Uterus (tissue), 4 donors: ENCODE results near the gene TEN1. TPM values are rescaled to one million over a fixed set of nuclear protein-coding genes. Genes with fewer than 3 reads are reported as not detected.

ENCODE experiments used
- DNase-seq, 2 donors: peaks; one replicate each; pipeline ENCODE4 v3.0.0-alpha.2; 2019 to 2020
- H3K27ac ChIP-seq, 2 donors: fragments of 200-600 bp; sonication (generic); 1 replicate in 1 of 2; 2 replicates in 1 of 2; pipeline ENCODE4 v1.5.1; 2016 to 2018
- H3K27me3 ChIP-seq, 2 donors: fragments of 200-600 bp; sonication (generic); one replicate each; pipeline ENCODE4 v1.5.1; 2018 to 2019; ENCODE audit warnings: control low read depth in 1 of 2
- H3K36me3 ChIP-seq, 2 donors: fragments of 200-600 bp; sonication (generic); one replicate each; pipeline ENCODE4 v1.5.1; 2019; ENCODE audit warnings: control low read depth in 1 of 2
- H3K4me1 ChIP-seq, 2 donors: fragments of 200-600 bp; sonication (generic); one replicate each; pipeline ENCODE4 v1.5.1; 2018 to 2019; ENCODE audit warnings: control low read depth in 1 of 2
- H3K4me3 ChIP-seq, 2 donors: fragments of 200-600 bp; sonication (generic); 1 replicate in 1 of 2; 2 replicates in 1 of 2; pipeline ENCODE4 v1.5.1; 2018 to 2019; ENCODE audit warnings: mild to moderate bottlenecking in 1 of 2
- H3K9me3 ChIP-seq, 2 donors: fragments of 200-600 bp; sonication (generic); one replicate each; pipeline ENCODE4 v1.5.1; 2019; ENCODE audit warnings: control low read depth in 1 of 2
- CTCF ChIP-seq, 4 experiments: fragments of 200-600 bp in 2 of 4; fragments of 450-650 bp in 2 of 4; sonication (generic) in 2 of 4; IDR thresholded peaks; one replicate each; pipeline ENCODE4 v1.5.1; 2016 to 2019; ENCODE audit warnings: antibody characterized with exemption in 4 of 4, mild to moderate bottlenecking in 2 of 4, moderate library complexity in 1 of 4
- POLR2A ChIP-seq, 2 donors: fragments of 450-650 bp; IDR thresholded peaks; one replicate each; pipeline ENCODE4 v1.6.1; 2016; ENCODE audit warnings: antibody characterized with exemption in 2 of 2, mild to moderate bottlenecking in 1 of 2, moderate library complexity in 1 of 2
- intact Hi-C: fragments of 100-400 bp; cut with DNase I; formaldehyde crosslinking; loops from one replicate; pipeline ENCODE4 v1.15.1; 2023; ENCODE audit warnings: low total_unique reads
- total RNA-seq, 4 donors: library from RNA; depleted of rRNA in 3 of 4; stranded (reverse); fragments of >200 nt in 3 of 4; gene quantifications; one replicate each; pipeline versions ENCODE4 v1.1.0 to v1.2.4, GENCODE V29; 2014 to 2023
- donor health status: DM: yes; HTN: yes; CAD: no.

The TEN1 gene
- total RNA-seq, 4 donors from 2014 or later, result 3.1 to 17.2 (median 15.0) TPM

DNA sequence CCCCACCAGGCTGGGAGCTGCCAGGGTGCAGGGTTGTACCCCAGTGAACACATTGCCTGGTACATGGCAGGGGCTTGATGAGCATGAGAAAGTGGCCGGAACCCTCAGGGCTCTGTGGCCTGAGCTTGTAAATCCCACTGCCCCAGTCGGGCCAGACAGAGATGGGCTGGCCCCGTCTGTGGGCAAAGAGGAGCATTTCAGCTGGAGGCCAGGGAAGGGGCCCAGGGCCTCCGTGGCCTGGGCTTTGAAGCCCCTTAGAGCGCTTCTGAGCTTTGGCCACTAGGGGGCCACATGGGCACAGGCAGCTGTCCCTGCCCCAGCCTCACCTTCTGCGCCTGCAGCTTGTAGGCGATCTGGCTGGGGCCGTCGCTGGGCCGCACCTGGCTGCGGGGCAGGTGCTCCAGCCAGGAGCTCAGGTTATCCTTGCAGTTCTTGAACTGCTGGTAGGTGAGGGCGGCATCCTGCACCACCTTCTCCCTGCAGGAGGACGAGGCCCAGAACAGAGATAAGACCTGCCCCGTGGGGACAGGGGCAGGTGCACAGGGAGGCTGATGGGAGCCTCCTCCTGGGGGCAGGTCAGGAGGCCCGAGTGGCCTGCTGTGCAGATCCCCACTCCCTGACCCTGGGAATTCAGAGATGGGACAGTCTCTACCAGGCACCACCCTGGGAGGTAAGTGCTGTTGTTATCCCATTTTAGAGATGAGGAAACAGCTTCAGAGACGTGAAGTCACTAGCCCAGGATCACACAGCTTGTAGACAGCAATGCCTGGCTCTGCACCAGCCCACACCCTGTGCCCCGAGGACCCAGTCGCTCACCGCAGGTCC lies 35.3 kb downstream of the TEN1 start:
- Histone ChIP-seq H3K27ac (no peak overlapping the region), H3K27me3 (no peaks in the 10 kb centered on the region), H3K36me3 (no peaks in the 10 kb centered on the region), H3K4me1 (no peaks in the 10 kb centered on the region), H3K4me3 (no peak overlapping the region), H3K9me3 (no peaks in the 10 kb centered on the region)
- intact Hi-C loops, result no loop called here
- TF ChIP-seq POLR2A (IDR thresholded peaks at IDR 0.05), result no peak
- peak; percentile 88 to 94 (median 93) for TF ChIP-seq CTCF (IDR thresholded peaks at IDR 0.05)
- peak; percentile 60 to 66 for DNase-seq

DNA sequence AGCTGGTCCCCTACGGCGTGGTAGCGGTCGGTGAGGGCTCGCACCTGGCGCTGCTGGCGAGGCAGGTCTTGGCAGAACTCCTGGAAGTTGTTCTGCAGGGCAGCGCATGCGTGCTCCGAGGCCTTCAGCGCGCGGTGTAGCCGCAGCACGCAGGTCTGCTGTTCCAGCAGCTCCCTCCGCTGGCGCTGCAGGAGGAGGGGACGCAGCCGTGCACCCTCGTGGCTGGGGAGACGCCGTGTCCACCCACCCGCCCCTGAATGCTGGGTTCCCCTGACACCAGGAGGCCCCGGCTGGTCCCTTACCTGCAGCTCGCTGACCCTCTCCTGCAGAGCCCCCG lies 35.9 kb downstream of the TEN1 start:
- no peak for DNase-seq
- no peaks in the 10 kb centered on the region for H3K27me3 ChIP-seq
- no peaks in the 10 kb centered on the region for H3K36me3 ChIP-seq
- no peak overlapping the region for H3K4me3 ChIP-seq
- H3K9me3 ChIP-seq, result no peaks in the 10 kb centered on the region
- TF ChIP-seq POLR2A (IDR thresholded peaks at IDR 0.05) (no peak), CTCF (IDR thresholded peaks at IDR 0.05) (no peak)
- intact Hi-C loops, result no loop called here
- no peaks in the 10 kb centered on the region for H3K4me1 ChIP-seq
- H3K27ac ChIP-seq, result no peak overlapping the region

DNA sequence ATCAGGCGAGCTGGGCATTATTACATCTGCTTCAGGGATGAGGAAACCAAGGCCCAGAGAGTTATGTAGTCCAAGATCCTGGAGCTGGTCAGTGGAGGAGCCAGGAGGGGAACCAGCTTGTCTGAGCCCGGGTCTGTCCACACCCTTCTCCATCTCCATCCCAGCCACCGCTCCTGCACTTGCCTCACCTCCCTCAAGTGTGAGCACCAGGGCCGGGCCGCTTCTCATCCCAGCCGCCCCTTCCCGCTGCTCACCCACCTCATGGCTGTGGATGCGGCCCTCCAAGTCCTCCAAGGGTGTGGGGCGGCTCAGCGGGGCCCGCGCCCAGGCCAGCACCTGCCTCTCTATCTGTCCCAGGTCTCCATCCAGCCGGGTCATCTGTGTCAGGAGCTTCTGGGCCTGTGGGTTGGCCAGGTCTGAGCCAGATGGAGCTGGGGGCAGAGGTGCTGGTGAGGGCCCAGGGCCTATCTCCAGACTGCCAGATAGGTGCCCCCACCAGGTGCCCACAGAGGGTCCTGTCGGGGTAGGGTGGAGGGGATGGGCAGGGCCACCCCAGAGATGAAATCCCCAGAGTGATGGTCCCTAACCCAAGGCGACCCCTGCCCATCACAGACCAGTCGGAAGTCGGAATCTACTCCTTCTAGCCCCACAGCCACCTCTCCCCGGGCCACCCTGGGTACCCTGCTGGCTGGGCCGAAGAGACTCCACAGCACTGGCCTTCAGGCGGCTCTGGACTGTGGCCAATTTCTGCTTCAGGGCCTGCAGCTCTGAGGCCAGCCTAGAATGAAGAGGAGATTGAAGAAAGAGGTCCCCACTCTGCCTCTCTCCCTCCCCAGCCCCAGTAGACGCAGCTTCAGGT lies 38.7 kb downstream of the TEN1 start:
- Histone ChIP-seq H3K27ac (no peak overlapping the region), H3K4me3 (no peak overlapping the region), H3K36me3 (no peaks in the 10 kb centered on the region), H3K27me3 (no peaks in the 10 kb centered on the region), H3K4me1 (no peaks in the 10 kb centered on the region), H3K9me3 (no peaks in the 10 kb centered on the region)
- TF ChIP-seq POLR2A (IDR thresholded peaks at IDR 0.05) (no peak), CTCF (IDR thresholded peaks at IDR 0.05) (no peak)
- intact Hi-C loops, result no loop called here
- no peak for DNase-seq

DNA sequence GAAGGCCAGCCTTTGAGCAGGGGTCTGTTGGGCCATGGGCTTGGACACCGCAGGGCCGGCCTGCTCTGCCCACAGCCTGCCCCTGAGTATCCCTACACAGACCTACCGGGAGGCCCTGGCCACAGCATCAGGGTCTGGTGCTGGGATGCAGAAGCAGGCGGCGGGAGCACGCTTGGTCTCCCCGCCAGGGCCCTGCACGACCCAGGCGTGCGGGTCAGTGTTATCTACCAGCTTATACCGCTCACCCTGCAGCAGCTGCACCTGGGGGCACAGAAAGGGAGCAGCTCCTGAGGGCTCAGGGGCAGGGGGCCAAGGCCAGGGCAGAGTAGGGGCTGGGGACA lies 39.3 kb downstream of the TEN1 start:
- intact Hi-C loops, result no loop called here

More for the DNA sequence above, 39.3 kb downstream of the TEN1 start:
- no peaks in the 10 kb centered on the region for H3K27me3 ChIP-seq
- H3K4me3 ChIP-seq, result no peak overlapping the region
- TF ChIP-seq POLR2A (IDR thresholded peaks at IDR 0.05) (no peak), CTCF (IDR thresholded peaks at IDR 0.05) (no peak)
- no peak for DNase-seq
- no peaks in the 10 kb centered on the region for H3K9me3 ChIP-seq
- H3K36me3 ChIP-seq, result no peaks in the 10 kb centered on the region
- H3K4me1 ChIP-seq, result no peaks in the 10 kb centered on the region
- H3K27ac ChIP-seq, result no peak overlapping the region
